Activated CD4-positive, alpha-beta T cell treated with anti-CD3 and anti-CD28 coated beads, Interleukin-10, Interleukin-2, amounts not matched to agents 100 ng/mL and 50 ng/mL, durations not matched to agents 16 hours and 8 hours (primary cell): ENCODE results near the gene LDLRAD3.
A peak's percentile ranks its signal among the peaks of the same experiment; 100 is the strongest.

ENCODE experiments used
- DNase-seq: peaks from one replicate; pipeline ENCODE4 v3.0.0-alpha.2; 2020

Gene LDLRAD3

DNA sequence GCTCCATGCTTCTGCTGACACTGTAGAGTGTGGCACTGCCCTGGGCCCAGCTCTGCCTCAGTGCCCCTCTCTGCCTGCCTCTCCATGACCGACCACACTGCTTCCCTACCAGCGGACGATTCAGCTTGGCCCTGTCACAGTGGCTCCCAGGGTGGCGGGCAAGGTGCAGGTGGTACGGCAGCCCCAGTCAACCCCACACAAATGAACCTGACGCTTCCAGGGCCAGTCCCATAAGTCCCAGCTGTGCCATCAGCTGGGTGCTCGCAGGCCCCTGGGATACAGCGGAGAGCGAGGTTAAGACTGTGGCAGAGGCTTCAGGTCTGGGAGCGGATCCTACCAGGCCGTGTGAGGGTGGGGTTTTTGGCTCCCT, 134.8 kb downstream of the LDLRAD3 start:
- no peak for DNase-seq

DNA sequence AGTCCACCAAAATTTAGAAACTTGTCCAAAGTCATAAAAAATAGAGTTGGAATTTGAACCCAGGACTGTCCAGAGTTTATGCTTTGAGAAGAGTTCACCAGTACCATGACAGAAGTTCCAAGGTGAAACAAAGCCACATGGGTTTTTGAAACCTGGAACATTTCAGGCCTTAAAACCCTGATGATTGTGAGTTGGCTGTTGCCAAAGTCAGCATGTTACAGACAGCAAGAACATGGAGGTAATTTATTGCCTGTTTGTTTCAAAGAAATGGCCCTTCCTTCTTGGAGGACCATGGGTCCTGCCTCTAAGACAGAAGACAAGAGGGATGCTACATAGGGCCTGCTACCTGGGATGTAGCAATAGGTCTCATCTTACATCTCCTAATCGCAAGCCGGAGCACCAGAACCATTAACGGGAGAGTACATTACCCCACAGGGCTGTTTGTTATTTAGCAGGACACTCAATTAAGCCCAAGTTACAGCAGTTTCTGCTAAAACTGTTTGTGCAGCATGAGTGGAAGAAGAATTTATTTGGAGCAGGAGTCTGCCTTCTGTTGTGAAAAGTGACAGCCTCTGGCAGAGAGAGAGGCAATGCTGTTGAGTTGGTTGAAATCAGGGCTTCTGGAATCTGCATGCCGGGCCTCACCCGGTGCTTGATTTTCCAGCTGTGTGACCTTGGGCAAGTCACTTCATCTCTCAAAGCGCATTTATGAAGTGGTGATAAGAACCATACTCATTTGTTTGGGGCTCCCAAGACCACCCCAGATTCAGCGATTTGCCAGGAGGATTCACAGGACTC, 136.2 kb downstream of the LDLRAD3 start:
- DNase-seq, result no peak

DNA sequence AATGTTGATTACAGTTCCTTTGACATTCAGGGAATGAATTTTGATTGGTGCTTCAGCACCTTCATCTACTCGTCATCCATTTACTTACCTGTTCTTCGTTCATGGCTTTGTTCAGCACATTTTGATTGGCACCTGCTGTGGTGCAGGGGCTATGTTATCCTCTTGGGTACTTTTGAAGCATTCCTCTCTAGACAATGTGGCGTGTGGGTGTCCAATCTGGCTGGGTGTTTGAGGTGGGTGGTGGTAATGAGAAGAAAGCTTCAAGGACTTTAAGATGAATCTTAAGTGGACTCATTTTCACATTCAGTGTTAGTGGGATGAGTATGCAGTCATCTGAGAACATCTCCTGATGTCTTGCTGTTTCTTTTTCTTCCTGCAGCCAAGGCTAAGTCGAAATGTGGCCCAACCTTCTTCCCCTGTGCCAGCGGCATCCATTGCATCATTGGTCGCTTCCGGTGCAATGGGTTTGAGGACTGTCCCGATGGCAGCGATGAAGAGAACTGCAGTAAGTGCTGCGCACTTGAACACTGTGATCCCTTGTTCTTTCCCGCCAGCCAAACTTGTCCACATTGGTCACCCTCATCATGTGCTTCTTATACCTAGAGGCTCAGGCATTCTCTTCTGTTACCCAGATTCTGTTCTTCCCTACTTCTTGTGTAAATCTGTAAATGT, 137.5 kb downstream of the LDLRAD3 start:
- DNase-seq, result no peak

- no peak for DNase-seq
Measured at GRCh38 chr11:36086366-36086765, 142.5 kb downstream of the LDLRAD3 start.

- DNase-seq, result peak; percentile 15
Measured at GRCh38 chr11:36088266-36088972, 144.6 kb downstream of the LDLRAD3 start.

- no peak for DNase-seq
Measured at GRCh38 chr11:36089920-36090319, 146.1 kb downstream of the LDLRAD3 start.

GRCh38 chr11:36090356-36091109, 146.7 kb downstream of the LDLRAD3 start:
- no peak for DNase-seq

- peak; percentile 12 for DNase-seq
Measured at GRCh38 chr11:36091256-36091811, 147.5 kb downstream of the LDLRAD3 start.

GRCh38 chr11:36092314-36093030, 148.6 kb downstream of the LDLRAD3 start:
- no peak for DNase-seq

- DNase-seq, result no peak
Measured at GRCh38 chr11:36093548-36093947, 149.7 kb downstream of the LDLRAD3 start.

DNA sequence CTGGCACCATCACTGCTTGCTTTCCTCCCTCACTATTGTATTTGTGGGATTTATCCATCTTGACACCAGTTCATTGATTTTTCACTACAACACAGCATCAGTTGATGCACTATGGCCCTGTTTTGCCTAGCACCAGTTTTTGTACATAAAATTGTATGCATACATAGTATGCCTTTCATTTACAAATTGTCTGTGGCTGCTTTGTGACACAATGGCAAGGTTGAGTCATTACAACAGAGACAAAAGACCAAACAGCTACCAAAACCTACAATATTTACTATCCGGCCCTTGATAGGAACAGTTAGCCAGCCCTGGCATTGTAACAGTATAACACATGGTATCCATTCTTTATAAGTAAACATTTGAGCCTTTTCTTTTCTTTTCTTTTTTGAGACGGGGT, 150.3 kb downstream of the LDLRAD3 start:
- DNase-seq, result no peak

DNA sequence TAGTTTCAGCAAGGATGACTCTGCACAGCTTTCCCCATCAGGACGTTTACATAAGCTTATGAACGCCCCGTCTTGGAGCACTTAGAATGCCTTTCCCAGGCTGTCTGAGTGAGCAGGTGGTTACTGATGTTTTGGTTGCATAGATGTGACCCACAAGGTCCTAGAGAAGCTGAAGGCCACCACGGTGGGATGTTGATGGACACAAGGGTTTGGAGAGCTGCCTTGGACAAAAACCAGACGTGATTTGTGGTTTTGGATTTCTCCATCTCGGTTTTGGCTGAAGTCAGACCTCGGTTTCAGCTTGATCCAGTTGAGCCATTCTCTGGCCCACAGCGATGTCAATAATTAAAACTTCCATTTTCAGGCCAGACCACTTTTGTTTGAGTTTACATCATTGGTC, 151.9 kb downstream of the LDLRAD3 start:
- no peak for DNase-seq

- no peak for DNase-seq
Measured at GRCh38 chr11:36097219-36097650, 153.4 kb downstream of the LDLRAD3 start.

DNA sequence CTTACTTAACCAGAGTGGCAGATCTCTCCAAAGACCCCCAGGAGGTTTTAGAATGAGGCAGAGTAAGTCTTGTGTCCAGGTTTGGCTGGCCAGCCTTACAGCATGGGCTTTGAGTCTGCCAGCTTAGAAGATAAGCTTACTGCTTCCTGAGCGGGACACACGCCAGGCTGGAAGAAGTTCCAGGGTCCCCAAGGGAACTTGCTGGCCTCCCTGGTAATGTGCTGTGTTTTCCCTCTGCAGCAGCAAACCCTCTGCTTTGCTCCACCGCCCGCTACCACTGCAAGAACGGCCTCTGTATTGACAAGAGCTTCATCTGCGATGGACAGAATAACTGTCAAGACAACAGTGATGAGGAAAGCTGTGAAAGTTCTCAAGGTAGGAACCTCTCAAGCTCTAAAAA, 154.2 kb downstream of the LDLRAD3 start:
- DNase-seq, result no peak

DNA sequence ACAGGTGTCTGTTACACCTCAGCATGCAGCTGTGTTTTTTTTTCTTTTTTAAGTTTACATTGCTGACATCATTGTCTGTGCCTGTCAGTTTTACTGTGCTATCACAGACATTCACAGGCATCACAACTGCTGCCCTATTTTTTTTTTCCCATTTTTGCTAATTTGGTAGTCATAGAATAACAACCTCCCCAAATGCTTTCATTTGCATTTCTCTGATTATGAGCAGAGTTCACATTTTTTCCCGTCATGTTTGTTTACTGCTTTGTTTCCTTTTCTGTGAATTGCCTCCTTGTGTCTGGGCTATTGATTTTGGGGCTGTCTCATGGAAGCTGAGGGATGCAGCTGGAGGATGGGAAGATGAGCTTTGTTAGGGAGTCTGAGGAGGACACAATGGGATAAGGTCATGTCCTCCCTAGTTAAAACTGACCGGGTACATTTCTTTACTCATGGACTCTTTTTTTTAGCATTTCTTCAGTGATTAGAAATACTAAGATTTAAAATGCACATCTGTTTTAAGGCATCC, 155.1 kb downstream of the LDLRAD3 start:
- DNase-seq, result no peak

DNA sequence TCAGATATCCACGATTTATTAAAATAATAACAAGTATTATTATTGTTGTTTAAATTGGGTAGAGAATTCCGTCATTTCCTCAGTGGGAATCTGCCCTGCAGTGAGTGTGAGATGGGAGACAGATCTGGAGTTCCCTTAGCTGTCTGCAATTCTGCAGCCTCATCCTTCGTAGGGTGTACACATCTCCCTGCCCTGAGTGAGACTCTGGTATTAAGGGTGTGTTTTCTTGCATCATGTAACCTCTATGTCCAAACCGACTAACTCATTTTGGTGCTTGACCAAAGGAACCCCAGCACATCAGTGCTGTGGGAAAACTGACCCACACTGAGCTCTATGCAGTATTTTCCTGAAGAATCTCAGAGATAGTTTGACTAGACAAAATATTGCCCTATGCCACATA, 157.6 kb downstream of the LDLRAD3 start:
- no peak for DNase-seq

DNA sequence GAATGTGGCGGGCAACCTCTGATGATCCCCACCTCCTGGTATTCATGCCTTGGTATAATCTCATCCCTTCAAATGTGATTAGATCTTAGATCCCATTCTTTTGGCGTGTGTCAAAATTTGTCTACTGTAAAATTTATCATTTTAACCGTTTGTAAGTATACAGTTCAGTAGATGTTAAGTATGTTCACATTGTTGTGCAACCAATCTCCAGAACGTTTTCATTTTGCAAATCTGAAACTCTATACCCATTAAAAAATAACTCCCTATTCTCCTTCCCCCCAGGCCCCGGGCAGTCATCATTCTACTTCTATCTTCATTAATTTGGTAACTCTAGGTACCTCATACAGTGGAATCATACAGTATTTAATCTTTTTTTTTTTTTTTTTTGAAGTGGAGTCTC, 159.0 kb downstream of the LDLRAD3 start:
- DNase-seq, result no peak

DNA sequence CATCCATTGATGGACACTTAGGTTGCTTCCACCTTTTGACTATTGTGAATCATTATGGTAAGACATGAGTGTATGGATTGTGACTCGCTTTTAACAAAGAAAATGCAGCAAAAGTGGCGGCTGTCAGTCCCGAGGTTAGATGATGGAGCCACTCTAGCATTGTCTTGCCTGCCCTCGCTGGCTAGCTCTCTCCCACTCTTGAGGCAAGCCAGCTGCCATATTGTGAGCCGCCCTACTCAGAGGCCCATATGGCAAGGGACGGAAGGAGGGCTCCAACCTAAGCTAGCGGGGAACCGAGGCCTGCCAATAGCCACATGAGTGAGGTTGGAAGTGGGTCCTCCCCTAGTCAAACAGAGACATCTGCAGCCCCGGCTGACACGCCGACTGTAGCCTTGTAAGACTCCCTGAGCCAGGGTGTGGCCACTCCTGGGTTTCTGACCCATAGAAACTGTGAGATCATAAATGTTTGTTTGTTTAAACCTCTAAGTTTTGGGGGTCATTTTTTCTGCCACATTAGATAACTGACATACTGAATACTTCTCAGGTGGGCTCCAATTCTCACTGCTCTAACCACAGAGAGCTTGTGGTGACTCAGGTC, 160.2 kb downstream of the LDLRAD3 start:
- DNase-seq, result no peak

- no peak for DNase-seq
Measured at GRCh38 chr11:36104660-36104992, 160.8 kb downstream of the LDLRAD3 start.

DNA sequence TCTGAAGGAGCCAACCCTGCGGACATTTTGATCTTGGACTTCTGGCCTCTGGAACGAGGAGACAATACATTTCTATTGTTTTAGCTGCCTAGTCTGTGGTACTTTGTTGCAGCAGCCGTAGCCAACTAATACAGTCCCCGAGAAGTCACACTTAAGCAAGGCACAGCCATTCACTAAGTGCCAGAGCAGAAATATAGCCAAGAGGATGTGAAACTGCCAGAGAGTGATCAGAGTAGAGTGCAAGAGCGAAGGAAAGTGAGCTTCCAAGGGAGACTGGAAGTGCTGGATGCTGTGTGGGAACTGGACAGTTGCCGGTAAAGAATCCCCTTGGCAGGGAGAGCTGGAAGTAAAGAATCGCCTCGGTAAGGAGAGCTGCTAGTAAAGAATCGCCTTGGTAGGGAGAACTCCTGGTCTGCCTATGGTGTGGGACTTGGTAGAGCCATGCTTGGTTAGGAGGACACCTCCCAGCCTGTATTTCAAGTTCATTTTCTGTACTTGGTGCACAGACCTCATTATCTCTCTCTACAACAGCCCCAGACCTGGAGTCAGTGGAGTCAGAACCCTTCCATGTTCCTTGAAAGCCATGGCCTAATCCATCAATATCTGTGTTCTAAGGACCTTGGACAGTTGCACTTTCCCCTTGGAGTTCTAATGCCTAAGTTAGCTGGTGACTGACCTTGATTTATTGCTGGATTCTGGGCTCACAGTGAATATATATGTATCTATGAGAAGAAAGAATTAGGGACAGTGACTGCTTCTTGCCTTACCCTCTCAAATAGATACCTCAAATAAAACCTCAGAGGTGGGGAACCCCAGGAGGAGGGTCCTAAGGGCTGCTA, 162.1 kb downstream of the LDLRAD3 start:
- no peak for DNase-seq

GRCh38 chr11:36107547-36107946, 163.7 kb downstream of the LDLRAD3 start:
- no peak for DNase-seq
